GM23338 (cell line): Measurements from ENCODE around the gene ADGRB3. TPM values are rescaled to one million over a fixed set of nuclear protein-coding genes. Genes with fewer than 3 reads are reported as not detected.

Source experiments
- polyA plus RNA-seq: library from polyadenylated mRNA; unstranded; fragments of >200 nt; fragmentation: Nextera tagmentation; extraction: Ambion mirVana; gene quantifications from 2 replicates; pipeline ENCODE4 v1.2.1, GENCODE V29; 2016
- small RNA-seq: library from RNA; depleted of rRNA; stranded (forward); fragments of <200 nt; gene quantifications from one replicate; pipeline ENCODE3, GENCODE V24; 2014; ENCODE audit warnings: low replicate concordance
- total RNA-seq: library from RNA; depleted of rRNA; stranded (reverse); fragments of >200 nt; shearing (Covaris generic); gene quantifications from 2 replicates; pipeline ENCODE4 v1.2.3, GENCODE V29; 2014

The ADGRB3 gene
- total and polyA plus RNA-seq, 2 experiments from 2014 or later, result 0.92 to 4.0 TPM

Small RNA genes lying within 50 kb of the gene (small RNA-seq; reads per million reads assigned to genes)
- gene AL606923.1, result not detected
